Upper lobe of right lung (tissue), 1 donor: ENCODE measurements around the gene CCNL2. TPM values are rescaled to one million over a fixed set of nuclear protein-coding genes. Genes with fewer than 3 reads are reported as not detected.

Experiments
- ATAC-seq: fragments of 200-7000 bp; cut with Tn5 transposase; one replicate; pipeline ENCODE4 v1.9.1; 2020; ENCODE audit warnings: mild to moderate bottlenecking, moderate library complexity
- DNase-seq: peaks from one replicate; pipeline ENCODE4 v3.0.0-alpha.2; 2020
- H3K27ac ChIP-seq: fragments of 200-600 bp; one replicate; pipeline ENCODE4 v1.8.0; 2022
- H3K27me3 ChIP-seq: fragments of 200-600 bp; one replicate; pipeline ENCODE4 v1.8.0; 2022; ENCODE audit warnings: mild to moderate bottlenecking
- H3K36me3 ChIP-seq: fragments of 200-600 bp; one replicate; pipeline ENCODE4 v1.8.0; 2022
- H3K4me1 ChIP-seq: fragments of 200-600 bp; one replicate; pipeline ENCODE4 v1.8.0; 2022
- H3K4me3 ChIP-seq: fragments of 200-600 bp; one replicate; pipeline ENCODE4 v1.8.0; 2022; ENCODE audit warnings: mild to moderate bottlenecking
- H3K9me3 ChIP-seq: fragments of 200-600 bp; one replicate; pipeline ENCODE4 v1.8.0; 2022
- intact Hi-C: fragments of 100-400 bp; cut with DNase I; formaldehyde crosslinking; loops from one replicate; pipeline ENCODE4 v1.11.0; 2022
- total RNA-seq: library from RNA; stranded (reverse); fragmentation: NEBNext Ultra II Directional; extraction: Animal tissue kit (Norgen Biotek cat#: 25700); gene quantifications from one replicate; pipeline ENCODE4 v1.2.1, GENCODE V29; 2021
- TF ChIP-seq, protein P1 (sequence below): fragments of 200-600 bp; IDR thresholded peaks from one replicate; pipeline ENCODE4 v1.8.0; 2022; ENCODE audit warnings: antibody characterized with exemption
- donor health status: DM: no; HTN: yes; CAD: no; lungs with severe emphysema.

CCNL2 gene
- total RNA-seq, 1 donor from 2014 or later = 165 TPM

DNA sequence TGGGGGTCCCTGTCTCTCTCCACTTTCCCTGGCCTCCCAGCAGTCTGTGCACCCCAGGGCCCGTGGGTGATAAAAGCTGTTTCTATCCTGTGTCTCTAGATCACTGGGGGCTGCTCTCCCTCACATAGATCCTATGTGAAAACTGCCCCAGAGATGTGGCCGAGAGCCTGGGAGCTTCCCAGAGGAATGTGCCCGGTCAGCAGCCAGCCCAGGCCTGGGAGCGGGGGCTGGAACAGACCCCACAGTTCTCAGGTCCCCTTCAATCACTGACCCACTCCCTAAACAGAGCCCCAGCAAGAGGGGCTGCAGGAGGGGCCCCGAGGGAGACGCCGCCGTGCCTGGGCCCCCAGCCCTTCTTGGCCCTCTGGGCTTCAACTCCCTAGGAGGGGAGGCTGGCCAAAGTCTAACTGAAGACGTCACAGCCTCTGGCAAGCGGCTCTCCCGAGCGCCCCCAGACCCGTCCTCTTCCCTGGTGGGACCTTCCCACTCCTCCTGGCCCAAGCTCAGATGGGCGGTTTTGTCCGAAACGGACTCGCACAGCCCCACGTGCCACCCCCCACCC is 41.2 kb downstream of the CCNL2 start:
- DNase-seq (no peak), ATAC-seq (no peak)
- H3K27ac ChIP-seq = peak overlapping the region; percentile 81
- intact Hi-C loops = no loop called here
- peaks cover 23% of the 10 kb centered on the region for H3K27me3 ChIP-seq
- peak overlapping the region; percentile 54 for H3K4me3 ChIP-seq
- H3K9me3 ChIP-seq = no peaks in the 10 kb centered on the region
- TF ChIP-seq, protein P1, sequence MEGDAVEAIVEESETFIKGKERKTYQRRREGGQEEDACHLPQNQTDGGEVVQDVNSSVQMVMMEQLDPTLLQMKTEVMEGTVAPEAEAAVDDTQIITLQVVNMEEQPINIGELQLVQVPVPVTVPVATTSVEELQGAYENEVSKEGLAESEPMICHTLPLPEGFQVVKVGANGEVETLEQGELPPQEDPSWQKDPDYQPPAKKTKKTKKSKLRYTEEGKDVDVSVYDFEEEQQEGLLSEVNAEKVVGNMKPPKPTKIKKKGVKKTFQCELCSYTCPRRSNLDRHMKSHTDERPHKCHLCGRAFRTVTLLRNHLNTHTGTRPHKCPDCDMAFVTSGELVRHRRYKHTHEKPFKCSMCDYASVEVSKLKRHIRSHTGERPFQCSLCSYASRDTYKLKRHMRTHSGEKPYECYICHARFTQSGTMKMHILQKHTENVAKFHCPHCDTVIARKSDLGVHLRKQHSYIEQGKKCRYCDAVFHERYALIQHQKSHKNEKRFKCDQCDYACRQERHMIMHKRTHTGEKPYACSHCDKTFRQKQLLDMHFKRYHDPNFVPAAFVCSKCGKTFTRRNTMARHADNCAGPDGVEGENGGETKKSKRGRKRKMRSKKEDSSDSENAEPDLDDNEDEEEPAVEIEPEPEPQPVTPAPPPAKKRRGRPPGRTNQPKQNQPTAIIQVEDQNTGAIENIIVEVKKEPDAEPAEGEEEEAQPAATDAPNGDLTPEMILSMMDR = no peak
- H3K36me3 ChIP-seq = no peaks in the 10 kb centered on the region
- peaks cover 35% of the 10 kb centered on the region for H3K4me1 ChIP-seq

DNA sequence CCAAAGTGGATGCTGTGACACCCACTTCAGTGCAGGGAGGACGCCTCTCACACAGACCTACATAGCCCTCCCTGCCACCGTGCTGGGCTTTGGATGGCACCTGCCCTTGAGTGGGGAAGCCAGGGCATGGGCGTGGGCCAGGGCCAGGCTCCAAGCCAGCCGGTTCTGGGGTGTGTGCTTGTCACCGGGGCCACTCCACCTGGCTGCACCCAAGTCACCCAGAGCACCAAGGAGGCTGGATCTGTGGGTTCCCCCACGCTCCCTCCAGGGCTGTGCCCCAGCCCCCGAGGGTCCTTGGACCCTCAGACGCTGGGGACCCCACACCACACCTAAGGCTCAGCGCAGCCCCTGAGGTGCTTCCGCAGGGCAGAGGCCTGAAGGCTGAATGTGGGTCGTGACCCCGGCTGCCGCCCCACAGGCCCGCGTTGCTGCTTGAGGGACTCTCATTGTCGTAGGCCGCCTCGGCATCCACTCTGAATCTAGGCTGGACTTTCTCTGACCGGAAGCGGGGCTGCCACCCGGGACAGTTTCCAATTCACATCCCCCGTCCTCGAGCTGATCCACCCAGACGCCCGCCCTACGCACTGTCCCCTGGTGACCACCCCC is 42.2 kb downstream of the CCNL2 start:
- Histone ChIP-seq H3K9me3 (no peaks in the 10 kb centered on the region), H3K36me3 (no peaks in the 10 kb centered on the region), H3K27me3 (peaks cover 23% of the 10 kb centered on the region), H3K4me3 (peak overlapping the region; percentile 54), H3K4me1 (peaks cover 35% of the 10 kb centered on the region), H3K27ac (peak overlapping the region; percentile 81)
- TF ChIP-seq, protein P1 = no peak
- DNase-seq (no peak), ATAC-seq (peak; percentile 20)
- intact Hi-C loops = no loop called here

DNA sequence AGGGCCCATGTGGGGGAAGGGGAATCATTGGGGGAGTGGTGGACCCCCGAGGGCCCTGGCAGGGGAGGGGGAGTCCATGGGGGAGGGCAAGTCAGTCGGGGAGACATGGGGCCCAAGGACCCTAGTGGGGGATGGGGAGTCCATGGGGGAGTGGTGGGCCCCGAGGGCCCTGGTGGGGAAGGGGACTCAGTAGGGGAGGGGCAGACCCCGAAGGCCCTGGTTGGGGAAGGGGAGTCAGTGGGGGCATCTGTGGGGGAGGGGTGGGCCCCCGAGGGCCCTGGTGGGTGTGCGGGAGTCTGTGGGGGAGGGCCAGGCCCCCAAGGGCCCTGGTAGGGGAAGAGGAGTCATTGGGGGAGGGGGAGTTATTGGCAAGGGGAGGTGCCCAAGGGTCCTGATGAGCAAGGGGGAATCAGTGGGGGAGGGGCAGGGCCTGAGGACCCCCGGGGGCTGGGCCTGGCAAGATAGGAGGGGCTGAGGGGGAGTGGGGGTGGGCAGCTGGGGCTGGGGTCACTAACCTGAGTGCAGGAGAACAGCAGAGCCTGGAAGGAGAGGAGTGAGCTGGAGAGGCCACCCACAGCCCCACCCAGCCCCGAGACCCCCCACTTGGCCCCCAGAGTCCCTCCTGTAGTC is 42.9 kb downstream of the CCNL2 start:
- Histone ChIP-seq H3K36me3 (no peaks in the 10 kb centered on the region), H3K4me1 (peaks cover 35% of the 10 kb centered on the region), H3K9me3 (no peaks in the 10 kb centered on the region), H3K27ac (peak overlapping the region; percentile 81), H3K4me3 (peak overlapping the region; percentile 54), H3K27me3 (peaks cover 23% of the 10 kb centered on the region)
- ATAC-seq (no peak), DNase-seq (no peak)
- intact Hi-C loops = no loop called here
- TF ChIP-seq, protein P1 = no peak

DNA sequence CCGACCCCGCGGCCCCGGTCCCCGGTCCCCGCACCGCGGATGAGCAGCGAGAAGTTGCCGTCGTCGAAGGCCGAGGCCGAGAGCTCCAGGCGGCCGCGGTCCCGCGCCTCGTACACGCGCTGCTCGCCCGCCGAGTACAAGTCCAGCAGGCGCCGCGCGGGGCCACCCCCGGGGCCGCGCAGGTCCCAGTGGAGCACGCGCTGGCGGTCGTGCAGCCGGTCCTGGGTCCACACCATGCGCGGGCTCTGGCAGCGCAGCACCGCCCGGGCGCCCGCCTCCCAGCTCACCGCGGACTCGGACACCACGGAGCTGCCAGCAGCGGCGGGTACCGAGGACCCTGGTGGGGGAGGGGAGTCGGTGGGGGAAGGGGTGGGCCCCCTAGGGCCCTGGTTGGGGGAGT is 43.7 kb downstream of the CCNL2 start:
- intact Hi-C loops = no loop called here
- no peak overlapping the region for H3K27ac ChIP-seq
- H3K9me3 ChIP-seq = no peaks in the 10 kb centered on the region
- DNase-seq (no peak), ATAC-seq (peak; percentile 48)
- no peaks in the 10 kb centered on the region for H3K36me3 ChIP-seq
- H3K4me3 ChIP-seq = peak overlapping the region; percentile 21
- H3K27me3 ChIP-seq = peaks cover 23% of the 10 kb centered on the region
- peaks cover 31% of the 10 kb centered on the region for H3K4me1 ChIP-seq
- TF ChIP-seq, protein P1 = no peak

DNA sequence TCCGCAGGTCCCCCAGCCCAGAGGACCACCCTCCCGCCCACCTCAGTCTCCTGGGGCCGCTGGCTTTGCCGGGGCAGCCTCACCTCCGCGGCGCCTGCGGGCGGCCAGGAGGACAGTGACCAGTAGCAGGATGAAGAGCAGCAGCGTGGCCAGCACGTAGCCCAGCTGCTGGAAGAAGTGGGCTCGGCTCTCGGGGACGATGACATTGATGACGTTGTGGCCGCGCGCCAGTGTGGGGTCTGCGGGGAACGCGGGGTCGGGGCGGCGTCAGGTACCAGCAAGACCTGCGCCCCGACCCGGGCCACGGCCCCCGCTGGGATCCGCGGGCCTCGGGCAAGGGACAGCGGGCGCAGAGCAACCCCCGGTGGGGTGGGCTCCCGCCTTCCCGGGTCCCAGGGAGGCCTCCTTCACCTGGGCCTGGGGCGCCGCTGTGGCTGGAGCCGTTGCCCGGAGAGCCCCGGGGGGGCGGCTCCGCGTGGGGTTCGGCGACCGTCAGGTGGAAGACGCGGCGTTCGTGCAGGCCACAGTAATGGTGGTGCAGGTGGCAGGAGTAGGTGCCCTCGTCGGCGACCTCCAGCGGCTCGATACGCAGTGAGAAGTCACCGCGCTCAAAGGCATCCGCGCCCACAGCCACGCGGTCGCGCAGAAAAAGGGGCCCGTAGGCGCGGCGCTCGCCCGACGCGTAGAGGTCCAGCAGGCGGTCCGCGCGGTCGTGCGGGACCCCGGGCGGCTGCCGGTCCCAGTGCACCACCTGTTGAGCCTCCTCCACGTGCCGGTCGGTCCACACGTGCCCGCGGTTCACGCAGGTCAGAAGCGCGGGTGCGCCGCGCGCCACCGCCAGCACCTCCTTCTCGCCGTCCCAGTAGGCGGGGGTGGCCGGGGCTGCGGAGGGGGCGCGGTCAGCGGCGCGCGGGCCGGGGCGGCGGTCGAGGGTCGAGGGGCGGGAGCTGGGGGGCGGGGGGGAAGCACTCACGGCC is 44.6 kb downstream of the CCNL2 start:
- no peaks in the 10 kb centered on the region for H3K9me3 ChIP-seq
- H3K27me3 ChIP-seq = peaks cover 23% of the 10 kb centered on the region
- no peak for ATAC-seq
- intact Hi-C loops = no loop called here
- peak overlapping the region; percentile 21 for H3K4me3 ChIP-seq
- H3K36me3 ChIP-seq = no peaks in the 10 kb centered on the region
- no peak overlapping the region for H3K27ac ChIP-seq
- DNase-seq = no peak
- TF ChIP-seq, protein P1 = no peak
- peaks cover 31% of the 10 kb centered on the region for H3K4me1 ChIP-seq
